Colonic mucosa (tissue), 4 donors: ENCODE data around the gene FEM1B. TPM values are rescaled to one million over a fixed set of nuclear protein-coding genes. Genes with fewer than 3 reads are reported as not detected.

Source experiments
- DNase-seq: peaks from one replicate; pipeline ENCODE4 v3.0.0-alpha.2; 2020
- H3K27ac ChIP-seq: fragments of 200-600 bp; one replicate; pipeline ENCODE4 v1.8.0; 2021
- H3K27me3 ChIP-seq: fragments of 200-600 bp; one replicate; pipeline ENCODE4 v1.8.0; 2021
- H3K36me3 ChIP-seq: fragments of 200-600 bp; one replicate; pipeline ENCODE4 v1.8.0; 2021
- H3K4me1 ChIP-seq: fragments of 200-600 bp; one replicate; pipeline ENCODE4 v1.8.0; 2021; ENCODE audit warnings: mild to moderate bottlenecking
- H3K4me3 ChIP-seq: fragments of 200-600 bp; one replicate; pipeline ENCODE4 v1.8.0; 2021
- H3K9ac ChIP-seq, 2 donors: one replicate each; pipeline ENCODE4 v1.7.0; 2013; ENCODE audit warnings: control low read depth in 2 of 2, low read depth in 2 of 2, low read length in 2 of 2
- H3K9me3 ChIP-seq: fragments of 200-600 bp; one replicate; pipeline ENCODE4 v1.8.0; 2021
- intact Hi-C: fragments of 100-400 bp; cut with DNase I; formaldehyde crosslinking; loops from one replicate; pipeline ENCODE4 v1.14.1; 2022
- total RNA-seq, 2 donors: library from RNA; stranded (reverse); fragmentation: NEBNext Ultra II Directional in 1 of 2; extraction: Animal tissue kit (Norgen Biotek cat#: 25700) in 1 of 2; gene quantifications; one replicate each; pipeline ENCODE4 v1.2.1, GENCODE V29; 2021
- TF ChIP-seq, protein P1 (sequence below): fragments of 200-600 bp; IDR thresholded peaks from one replicate; pipeline ENCODE4 v1.8.0; 2022; ENCODE audit warnings: antibody characterized with exemption, mild to moderate bottlenecking
- donor health status: healthy.
- donor health status: DM: no; HTN: no; CAD: no.
- donor health status: DM: no; HTN: no; CAD: no.

FEM1B gene
- total RNA-seq, 2 donors from 2014 or later, result 34.4 to 52.4 TPM

DNA sequence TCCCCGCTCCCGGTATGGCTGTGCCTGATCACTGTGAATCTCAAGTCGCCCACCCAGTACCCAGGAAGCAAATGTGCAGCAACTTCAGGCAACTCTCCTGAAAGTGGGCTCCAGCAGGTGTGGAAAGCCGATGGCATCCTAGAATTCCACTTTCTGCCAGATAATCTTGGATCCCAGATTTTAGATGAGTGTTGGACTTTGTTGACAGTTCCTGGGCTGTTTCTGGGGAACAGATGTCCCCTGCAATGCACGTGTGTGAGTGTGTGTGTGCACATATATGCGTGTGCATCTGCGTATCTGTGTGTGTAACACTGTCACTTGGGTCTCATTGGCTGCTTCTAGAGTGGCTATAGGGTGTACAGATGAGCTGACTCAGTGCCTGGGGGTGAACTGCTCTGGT, 59.0 kb downstream of the FEM1B start:
- no peak overlapping the region for H3K9ac ChIP-seq
- intact Hi-C loops, result no loop called here
- H3K27me3 ChIP-seq, result no peaks in the 10 kb centered on the region
- no peak overlapping the region for H3K4me3 ChIP-seq
- no peak for DNase-seq
- H3K36me3 ChIP-seq, result no peaks in the 10 kb centered on the region
- H3K9me3 ChIP-seq, result no peaks in the 10 kb centered on the region
- H3K27ac ChIP-seq, result no peak overlapping the region
- TF ChIP-seq, protein P1, sequence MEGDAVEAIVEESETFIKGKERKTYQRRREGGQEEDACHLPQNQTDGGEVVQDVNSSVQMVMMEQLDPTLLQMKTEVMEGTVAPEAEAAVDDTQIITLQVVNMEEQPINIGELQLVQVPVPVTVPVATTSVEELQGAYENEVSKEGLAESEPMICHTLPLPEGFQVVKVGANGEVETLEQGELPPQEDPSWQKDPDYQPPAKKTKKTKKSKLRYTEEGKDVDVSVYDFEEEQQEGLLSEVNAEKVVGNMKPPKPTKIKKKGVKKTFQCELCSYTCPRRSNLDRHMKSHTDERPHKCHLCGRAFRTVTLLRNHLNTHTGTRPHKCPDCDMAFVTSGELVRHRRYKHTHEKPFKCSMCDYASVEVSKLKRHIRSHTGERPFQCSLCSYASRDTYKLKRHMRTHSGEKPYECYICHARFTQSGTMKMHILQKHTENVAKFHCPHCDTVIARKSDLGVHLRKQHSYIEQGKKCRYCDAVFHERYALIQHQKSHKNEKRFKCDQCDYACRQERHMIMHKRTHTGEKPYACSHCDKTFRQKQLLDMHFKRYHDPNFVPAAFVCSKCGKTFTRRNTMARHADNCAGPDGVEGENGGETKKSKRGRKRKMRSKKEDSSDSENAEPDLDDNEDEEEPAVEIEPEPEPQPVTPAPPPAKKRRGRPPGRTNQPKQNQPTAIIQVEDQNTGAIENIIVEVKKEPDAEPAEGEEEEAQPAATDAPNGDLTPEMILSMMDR, result no peak
- no peaks in the 10 kb centered on the region for H3K4me1 ChIP-seq

DNA sequence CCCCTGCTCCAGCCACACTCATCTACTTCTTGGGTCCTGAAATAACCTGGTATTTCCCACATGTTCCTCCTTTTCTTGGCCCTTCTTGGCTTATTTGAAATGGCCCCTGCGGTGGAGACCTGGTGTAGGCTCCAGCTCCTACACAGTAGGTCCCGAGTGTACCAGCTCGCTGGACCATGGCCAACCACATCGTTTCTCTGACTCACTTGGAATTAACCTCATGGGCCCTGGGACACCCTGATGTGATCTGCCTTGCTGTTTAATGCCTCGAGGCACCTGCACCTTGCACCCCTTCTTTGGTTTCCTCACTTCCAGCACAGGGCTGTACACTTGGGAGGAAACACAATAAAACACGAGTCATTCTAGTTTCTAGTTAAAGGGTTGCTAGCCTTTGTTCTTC, 60.3 kb downstream of the FEM1B start:
- Histone ChIP-seq H3K9me3 (no peaks in the 10 kb centered on the region), H3K9ac (no peak overlapping the region), H3K36me3 (no peaks in the 10 kb centered on the region), H3K4me1 (no peaks in the 10 kb centered on the region), H3K27me3 (no peaks in the 10 kb centered on the region), H3K27ac (no peak overlapping the region), H3K4me3 (no peak overlapping the region)
- intact Hi-C loops, result no loop called here
- TF ChIP-seq, protein P1, result no peak
- DNase-seq, result no peak

DNA sequence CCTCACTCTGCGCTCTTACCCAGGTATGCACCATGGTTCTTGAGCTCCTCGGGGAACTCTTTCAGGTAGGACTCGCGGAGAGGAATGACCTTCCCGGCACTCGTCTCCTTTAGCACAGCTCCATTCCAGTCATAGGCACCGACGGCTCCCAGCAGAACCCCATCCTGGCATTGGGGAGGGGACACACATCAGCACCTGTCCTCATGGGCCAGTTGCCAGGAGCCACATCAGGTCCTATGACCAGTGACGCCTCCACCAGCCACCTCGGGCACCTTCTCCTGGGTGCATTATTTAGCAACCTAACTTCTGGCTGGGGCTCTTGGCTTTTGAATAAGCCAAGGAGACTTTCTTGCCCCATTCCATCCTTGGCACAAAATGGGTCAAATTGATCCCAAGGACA, 61.9 kb downstream of the FEM1B start:
- no peak for DNase-seq

DNA sequence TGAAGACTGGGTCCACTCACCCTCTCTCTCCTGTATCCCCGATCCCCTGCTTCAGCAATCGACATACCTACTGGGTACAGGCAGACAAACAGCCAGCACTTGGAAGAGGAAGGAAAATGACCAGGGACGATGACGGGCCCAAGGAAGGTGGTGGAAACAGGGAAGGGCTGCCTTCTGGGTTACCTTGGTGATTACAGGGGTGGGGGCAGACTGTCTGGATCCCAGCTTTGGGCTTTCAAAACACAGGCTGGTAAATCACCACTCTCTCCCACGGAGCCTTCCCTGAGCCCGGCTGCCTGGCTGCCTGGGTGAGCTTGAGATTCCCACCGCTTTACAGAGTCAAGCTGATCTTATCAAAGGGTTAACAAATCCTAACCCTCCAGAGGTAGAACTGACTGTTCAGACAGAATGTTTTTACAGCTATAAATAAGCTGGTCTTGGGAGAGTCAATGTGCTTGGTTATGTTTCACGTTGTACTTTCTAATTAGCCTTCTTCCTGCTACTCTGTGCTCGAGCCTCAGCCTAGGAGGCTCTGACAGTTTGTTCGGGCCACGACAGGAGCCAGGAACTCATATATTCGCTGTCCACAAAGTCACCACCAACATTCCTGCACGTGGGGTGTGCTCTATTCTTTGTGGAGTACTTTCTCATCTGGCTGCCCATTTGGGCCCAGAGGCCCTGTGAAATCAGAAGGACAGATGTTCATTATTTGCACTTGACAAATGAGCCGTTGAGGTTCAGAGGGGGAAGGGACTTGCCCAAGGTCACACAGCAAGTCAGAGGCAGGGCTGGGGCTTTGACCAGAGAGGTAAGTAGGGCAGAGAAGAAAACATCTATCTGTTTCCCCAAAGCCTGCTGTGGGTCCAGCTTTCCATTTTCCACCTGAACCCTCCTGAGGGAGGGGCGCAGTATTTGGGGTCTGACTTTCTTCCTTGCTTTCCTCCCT, 63.5 kb downstream of the FEM1B start:
- no peaks in the 10 kb centered on the region for H3K27me3 ChIP-seq
- no peaks in the 10 kb centered on the region for H3K4me1 ChIP-seq
- no peak for DNase-seq
- H3K36me3 ChIP-seq, result no peaks in the 10 kb centered on the region
- H3K27ac ChIP-seq, result no peak overlapping the region
- H3K9ac ChIP-seq, result no peak overlapping the region
- TF ChIP-seq, protein P1, result no peak
- intact Hi-C loops, result no loop called here
- no peaks in the 10 kb centered on the region for H3K9me3 ChIP-seq
- H3K4me3 ChIP-seq, result no peak overlapping the region

More for the DNA sequence above, 61.9 kb downstream of the FEM1B start:
- Histone ChIP-seq H3K9me3 (no peaks in the 10 kb centered on the region), H3K9ac (no peak overlapping the region), H3K4me1 (no peaks in the 10 kb centered on the region), H3K4me3 (no peak overlapping the region), H3K36me3 (no peaks in the 10 kb centered on the region), H3K27me3 (no peaks in the 10 kb centered on the region), H3K27ac (no peak overlapping the region)
- intact Hi-C loops, result no loop called here
- TF ChIP-seq, protein P1, result no peak

DNA sequence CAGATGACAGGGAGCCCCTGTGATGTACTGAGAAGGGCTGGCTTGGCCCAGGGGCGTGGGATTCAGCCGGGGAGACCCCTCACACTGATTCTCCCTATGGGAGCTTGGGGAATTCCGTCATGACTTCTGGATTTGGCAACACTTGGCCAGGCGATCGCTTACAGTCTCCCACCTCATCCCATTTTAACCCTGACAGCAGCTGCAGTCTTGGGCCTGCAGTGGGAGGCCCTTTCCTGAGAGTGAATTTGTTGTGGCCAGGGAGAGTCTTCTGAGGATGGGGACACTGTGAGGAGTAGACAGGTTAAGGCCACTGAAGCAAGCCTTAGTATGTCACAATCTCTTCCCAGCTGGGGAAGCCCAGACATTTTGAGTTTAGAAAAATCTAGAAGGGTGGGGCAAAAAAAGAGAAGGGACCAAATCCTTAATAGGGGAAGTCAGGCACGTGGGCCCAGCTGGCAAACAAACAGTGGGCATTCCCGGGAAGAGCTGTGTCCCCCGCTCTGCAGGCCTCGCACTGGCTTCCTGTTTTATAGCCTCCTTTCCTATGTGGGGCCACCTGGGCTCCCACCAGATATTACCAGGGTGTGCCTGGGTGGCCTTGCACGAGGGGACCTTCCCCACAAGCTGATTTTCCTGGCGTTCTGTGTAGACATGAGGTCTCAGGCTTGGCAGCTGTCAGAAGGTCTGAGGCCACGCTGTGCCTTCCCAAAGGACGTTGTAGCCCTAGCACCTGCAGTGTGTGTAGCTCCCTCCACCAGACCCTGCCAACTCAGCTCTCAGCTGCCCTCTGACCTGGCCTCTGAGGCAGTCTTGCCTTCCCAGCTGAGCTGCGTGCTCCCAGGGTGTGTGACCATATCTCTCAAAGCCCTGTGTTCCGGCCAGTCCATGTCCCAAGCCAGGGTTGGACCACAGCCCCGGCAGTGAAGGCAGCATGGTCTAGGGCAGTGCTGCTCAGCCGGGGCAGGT, 64.5 kb downstream of the FEM1B start:
- Histone ChIP-seq H3K27ac (no peak overlapping the region), H3K27me3 (no peaks in the 10 kb centered on the region), H3K9ac (no peak overlapping the region), H3K36me3 (no peaks in the 10 kb centered on the region), H3K9me3 (no peaks in the 10 kb centered on the region), H3K4me1 (no peaks in the 10 kb centered on the region), H3K4me3 (no peak overlapping the region)
- no peak for DNase-seq
- intact Hi-C loops, result no loop called here
- TF ChIP-seq, protein P1, result no peak
